ENCODE results near the gene PCDHGA12.

DNA sequence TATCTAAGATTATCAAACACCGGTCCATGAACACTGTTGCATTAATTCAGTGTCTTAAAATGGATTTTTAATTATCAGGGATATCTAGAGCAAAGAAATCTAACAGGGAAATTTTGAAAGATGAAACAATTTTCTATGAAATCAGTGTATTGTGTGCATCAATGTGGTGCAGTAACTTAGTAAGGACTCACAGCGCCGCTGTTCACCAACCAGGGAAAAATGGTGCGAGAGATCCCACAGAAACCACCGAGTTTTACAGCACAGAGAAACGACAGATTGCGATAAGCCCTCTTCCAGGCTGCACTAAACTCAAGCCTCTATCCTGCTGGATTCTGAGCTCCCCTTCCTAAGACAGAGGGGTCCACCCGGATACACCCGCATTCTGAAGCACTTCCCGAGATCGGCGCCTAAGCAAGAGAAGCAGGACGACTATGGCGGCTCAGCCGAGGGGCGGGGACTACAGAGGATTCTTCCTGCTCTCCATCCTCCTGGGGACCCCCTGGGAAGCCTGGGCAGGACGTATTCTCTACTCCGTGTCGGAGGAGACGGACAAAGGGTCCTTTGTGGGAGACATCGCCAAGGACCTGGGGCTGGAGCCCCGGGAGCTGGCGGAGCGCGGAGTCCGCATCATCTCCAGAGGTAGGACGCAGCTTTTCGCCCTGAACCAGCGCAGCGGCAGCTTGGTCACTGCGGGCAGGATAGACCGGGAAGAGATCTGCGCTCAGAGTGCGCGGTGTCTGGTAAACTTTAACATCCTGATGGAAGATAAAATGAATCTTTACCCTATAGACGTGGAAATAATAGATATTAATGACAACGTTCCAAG, 47.6 kb upstream of the PCDHGA12 start, which contains the start of gene PCDHGA7:
- TF ChIP-seq POLR2A (IDR thresholded peaks at IDR 0.05) (no peak), CTCF (IDR thresholded peaks at IDR 0.05) (peak in 1 of 4 experiments; percentile 8), POLR2AphosphoS5 (IDR thresholded peaks at IDR 0.05) (no peak)

Measured in prostate gland (tissue), 2 donors.